GM19238 (cell line): ENCODE measurements around the gene PLA2G4C.
"Not testable (repeated sequence)": the region's sequence is repeated elsewhere in the genome, so short reads cannot be mapped to it uniquely, and the experiment has no call there.

Experiments
- DNase-seq: peaks from one replicate; pipeline ENCODE4 v3.0.0; 2011; ENCODE audit warnings: low spot score; ENCODE audit not compliant: insufficient read length

The PLA2G4C gene

DNA sequence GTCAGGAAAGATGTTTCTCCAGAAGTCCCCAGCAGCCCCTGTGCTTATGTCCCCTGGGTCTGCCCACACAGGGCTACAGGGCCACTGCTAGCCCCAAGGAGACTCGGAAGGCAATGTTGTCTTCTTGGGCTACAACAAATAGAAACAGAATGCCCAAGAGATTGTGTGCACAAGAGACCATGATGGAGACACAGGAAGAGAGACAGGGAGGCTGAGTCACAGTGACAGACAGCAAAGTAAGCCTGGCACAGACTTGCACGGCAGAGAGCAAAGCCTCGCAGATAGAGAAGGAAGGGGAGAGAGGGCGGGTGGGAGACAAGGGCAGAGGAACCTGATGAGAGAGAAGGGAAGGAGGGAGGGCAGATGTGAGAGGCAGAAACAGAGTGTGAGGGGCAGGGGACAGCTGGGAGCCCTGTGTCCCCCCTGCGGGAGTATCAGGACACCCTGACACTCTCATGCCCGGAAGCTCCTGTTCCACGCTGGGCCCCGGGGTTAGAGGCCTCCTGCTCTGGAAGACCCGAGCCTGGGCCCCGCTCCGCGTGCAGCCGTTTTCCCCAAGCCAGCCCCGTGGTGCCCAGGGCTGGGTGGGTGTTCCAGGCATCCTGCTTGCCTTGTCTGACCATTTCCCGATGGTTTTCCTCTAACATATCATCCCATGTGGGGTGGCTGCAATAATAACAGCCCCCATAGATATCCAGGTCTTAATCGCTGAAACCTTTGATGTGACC lies 2.7 kb upstream of the PLA2G4C start:
- DNase-seq = no peak

DNA sequence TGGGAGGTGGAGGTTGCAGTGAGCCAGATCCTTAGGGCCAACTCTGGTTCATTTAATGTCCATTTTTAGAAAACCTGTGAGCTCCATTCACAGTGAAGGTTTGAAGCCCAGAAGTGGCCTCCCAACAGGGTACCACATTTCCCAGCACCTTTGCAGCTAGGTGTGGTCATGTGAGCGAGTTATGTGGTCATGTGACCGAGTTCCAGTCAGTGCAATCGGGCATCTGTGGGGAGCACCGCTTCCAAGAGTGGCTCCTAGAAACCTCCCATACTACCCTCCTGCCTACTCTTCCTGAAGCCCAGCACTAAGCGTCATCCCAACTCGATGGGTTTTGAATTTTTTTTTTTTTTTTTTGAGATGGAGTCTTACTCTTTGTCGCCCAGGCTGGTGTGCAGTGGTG lies 663 bp upstream of the PLA2G4C start:
- DNase-seq = no peak

GRCh38 chr19:48108997-48109782 lies 1.4 kb downstream of the PLA2G4C start:
- DNase-seq = no peak

- no peak for DNase-seq
Observed at GRCh38 chr19:48103922-48104321, 6.7 kb downstream of the PLA2G4C start.

DNA sequence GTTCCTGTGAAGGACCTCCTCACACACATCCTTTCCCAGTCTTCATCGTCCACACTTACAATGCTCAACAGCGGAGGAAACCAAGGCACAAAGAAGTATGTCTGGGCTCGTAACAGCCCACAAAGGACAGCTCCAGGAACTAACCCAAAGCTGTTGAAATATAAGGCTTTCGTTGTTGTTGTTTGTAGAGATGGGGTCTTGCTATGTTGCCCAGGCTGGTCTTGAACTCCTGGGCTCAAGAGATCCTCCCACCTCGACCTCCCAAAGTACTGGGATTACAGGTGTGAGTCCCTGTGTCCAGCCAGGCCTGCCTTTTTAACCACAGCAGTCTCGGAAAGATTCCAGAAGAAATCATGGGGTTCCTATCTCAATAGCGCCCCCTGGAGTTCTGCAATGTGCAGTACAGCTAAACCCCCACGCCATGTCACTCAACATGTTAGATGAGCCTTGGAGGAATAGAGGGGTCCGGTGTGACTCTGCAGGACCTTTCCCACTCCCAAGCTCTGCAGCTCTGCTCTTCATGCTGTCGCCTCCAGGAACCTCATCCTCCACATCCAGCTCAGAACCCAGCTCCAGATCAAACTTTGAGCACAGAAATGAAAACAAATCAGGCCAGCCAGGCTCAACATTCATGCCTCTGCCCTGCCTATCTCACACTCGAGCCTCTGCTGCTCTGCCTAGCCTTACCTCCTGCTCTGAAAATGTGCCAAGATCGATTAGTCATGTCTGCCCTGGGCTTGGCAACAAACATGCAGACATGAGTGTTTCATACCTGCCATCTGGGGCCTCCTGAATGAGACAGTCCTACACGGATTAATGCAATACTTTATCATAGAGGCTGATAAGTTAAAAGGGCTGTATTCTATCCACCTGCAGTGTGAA lies 7.5 kb downstream of the PLA2G4C start:
- DNase-seq = no peak

DNA sequence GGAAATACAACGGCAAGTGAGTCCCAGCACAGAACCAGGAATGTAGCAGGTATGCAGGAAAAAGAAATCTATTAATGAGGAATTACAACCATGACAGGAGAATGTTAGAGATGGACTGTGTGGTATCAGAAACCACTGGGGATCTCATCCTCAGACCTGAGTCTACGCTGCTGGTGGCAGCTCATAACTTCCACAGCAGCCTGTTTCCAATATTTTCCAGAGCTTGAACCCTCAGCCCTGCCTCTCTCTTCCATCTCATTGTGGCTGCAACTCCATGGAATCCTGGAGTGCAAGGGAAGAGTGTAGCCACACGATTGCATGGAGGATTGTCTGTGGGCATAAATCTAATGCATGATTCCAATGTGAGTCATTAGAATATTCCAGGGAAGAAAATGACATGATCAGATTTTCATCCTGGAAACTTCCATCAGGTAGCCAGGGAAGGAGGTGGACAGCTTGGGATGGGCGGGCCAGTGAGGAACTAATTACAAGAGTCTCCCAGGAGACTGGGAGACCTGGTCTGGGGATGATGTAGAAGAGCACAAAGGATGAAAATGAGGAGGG lies 14.9 kb downstream of the PLA2G4C start:
- DNase-seq = no peak

GRCh38 chr19:48094855-48095203 lies 15.8 kb downstream of the PLA2G4C start:
- DNase-seq = no peak

DNA sequence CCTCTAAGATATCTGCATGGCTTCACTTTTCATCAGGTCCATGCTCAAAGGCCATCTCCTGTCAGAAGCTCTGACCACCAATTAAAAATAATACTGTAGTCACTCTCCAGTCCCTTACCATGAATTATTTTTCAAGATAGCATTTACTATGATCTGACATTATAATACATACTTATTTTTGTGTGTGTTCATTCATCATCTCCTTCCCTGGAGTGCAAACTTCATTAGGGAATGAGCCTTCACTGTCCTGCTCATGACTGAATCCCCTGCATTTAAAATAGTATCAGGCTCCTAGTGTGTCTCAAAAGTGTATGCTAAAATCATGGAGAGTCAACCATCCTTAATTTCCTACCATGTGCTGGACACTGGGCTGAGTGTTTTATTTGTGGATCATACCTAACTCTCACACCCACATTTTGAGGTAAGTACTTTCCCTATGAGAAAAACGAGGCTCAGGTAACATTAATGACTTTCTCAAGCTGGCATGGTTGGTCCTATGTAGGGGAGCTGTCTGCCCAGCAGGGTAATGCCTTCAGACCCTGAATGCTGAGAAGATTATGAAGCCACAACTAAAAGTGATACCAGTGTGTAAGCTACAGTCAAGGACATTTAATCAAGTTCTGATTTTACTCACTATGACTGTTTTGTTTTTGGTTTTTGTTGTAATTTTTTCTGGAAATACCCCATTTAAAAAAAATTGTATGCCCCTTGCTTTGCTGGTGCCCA lies 16.3 kb downstream of the PLA2G4C start:
- DNase-seq = no peak

DNA sequence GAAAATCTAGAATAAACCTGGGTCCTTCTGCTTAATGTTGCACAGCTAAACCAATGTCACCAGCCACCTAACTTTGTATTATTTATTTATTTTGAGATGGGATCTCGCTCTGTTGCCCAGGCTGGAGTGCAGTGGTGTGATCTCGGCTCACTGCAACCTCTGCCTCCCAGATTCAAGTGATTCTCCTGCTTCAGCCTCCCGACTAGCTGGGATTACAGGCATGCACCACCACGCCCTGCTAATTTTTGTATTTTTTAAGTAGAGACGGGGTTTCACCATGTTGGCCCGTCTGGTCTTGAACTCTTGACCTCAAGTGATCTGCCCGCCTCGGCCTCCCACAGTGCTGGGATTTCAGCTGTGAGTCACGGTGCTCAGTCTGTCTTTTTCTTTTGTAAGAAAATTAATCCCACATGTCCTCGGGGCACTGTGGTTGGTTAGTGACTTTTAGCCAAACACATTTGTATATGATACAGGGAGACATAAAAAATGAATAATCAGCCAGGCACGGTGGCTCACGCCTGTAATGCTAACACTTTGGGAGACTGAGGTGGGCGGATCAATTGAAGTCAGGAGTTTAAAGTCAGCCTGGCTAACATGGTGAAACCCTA lies 19.4 kb downstream of the PLA2G4C start:
- DNase-seq = not testable (repeated sequence)

- DNase-seq = no peak
Observed at GRCh38 chr19:48090281-48090802, 20.3 kb downstream of the PLA2G4C start.

- DNase-seq = not testable (repeated sequence)
Observed at GRCh38 chr19:48088991-48089390, 21.6 kb downstream of the PLA2G4C start.

GRCh38 chr19:48085904-48086864 lies 24.4 kb downstream of the PLA2G4C start:
- no peak for DNase-seq

GRCh38 chr19:48085076-48085475 lies 25.5 kb downstream of the PLA2G4C start:
- no peak for DNase-seq

- no peak for DNase-seq
Observed at GRCh38 chr19:48081106-48081505, 29.5 kb downstream of the PLA2G4C start.

DNA sequence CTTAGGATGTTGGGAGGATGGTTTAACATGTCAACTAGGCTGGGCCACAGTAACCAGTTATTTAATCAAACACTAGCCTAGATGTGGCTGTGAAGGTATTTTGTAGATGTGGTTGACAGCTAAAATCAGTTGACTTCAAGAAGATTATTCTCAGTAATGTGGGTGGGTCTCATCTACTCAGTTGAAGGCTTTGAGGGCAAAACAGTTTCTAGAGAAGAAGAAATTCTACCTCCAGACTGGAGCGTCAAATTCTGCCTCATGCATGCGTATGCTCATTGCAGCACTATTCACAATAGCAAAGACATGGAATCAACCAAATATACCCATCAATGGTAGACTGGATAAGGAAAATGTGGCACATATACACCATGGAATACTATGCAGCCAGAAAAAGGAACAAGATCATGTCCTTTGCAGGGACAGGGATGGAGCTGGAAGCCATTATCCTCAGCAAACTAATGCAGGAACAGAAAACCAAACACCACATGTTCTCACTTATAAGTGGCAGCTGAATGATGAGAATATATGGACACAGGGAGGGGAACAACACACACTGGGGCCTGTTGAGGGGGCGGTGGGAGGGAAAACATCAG lies 40.3 kb downstream of the PLA2G4C start:
- not testable (repeated sequence) for DNase-seq

GRCh38 chr19:48069435-48069834 lies 41.2 kb downstream of the PLA2G4C start:
- DNase-seq = no peak

- DNase-seq = no peak
Observed at GRCh38 chr19:48064509-48064908, 46.1 kb downstream of the PLA2G4C start.
